PC-9 (cell line): ENCODE data around the gene MBNL2. TPM values are rescaled to one million over a fixed set of nuclear protein-coding genes. Genes with fewer than 3 reads are reported as not detected.

ENCODE experiments used
- BruUV-seq: library from RNA; stranded (reverse); fragments of 400-500 nt; replicated peaks from 2 replicates; lab custom pipeline; 2021; lab: Mats Ljungman, UMichigan
- CTCF ChIA-PET: fragments of 300-600 bp; sonication (Branson Sonifier 250); formaldehyde crosslinking; loops from one replicate; lab custom pipeline; 2022; ENCODE audit warnings: antibody characterized with exemption; lab: Charles Lee
- POLR2A ChIA-PET: fragments of 300-600 bp; sonication (Branson Sonifier 250); formaldehyde crosslinking; loops from one replicate; lab custom pipeline; 2022; ENCODE audit warnings: antibody characterized with exemption; ENCODE audit not compliant: unreplicated experiment; lab: Charles Lee
- DNase-seq, 2 experiments: peaks; one replicate each; pipeline versions ENCODE4 v3.0.0 to v3.0.0-alpha.2; 2015 to 2022; ENCODE audit warnings: mixed read lengths in 1 of 2
- H2AFZ ChIP-seq: fragments of 200-600 bp; sonication (generic); 2 replicates; pipeline ENCODE4 v1.8.1; 2017; ENCODE audit warnings: antibody characterized with exemption
- H3F3A ChIP-seq: fragments of 200-600 bp; sonication (generic); 2 replicates; pipeline ENCODE4 v1.8.1; 2017; ENCODE audit warnings: antibody characterized with exemption, mild to moderate bottlenecking, low read depth; ENCODE audit not compliant: insufficient read depth
- H3K27ac ChIP-seq: fragments of 200-600 bp; sonication (generic); 2 replicates; pipeline ENCODE4 v1.6.1; 2016; ENCODE audit warnings: mixed run types
- H3K27me3 ChIP-seq: fragments of 200-600 bp; sonication (generic); 2 replicates; pipeline ENCODE4 v1.6.1; 2016; ENCODE audit warnings: low read depth, mixed run types; ENCODE audit not compliant: insufficient read depth
- H3K36me3 ChIP-seq: fragments of 200-600 bp; sonication (generic); 2 replicates; pipeline ENCODE4 v1.6.1; 2016; ENCODE audit warnings: low read depth, mixed run types
- H3K4me1 ChIP-seq: fragments of 200-600 bp; sonication (generic); replicated peaks from 2 replicates; pipeline ENCODE4 v1.6.1; 2016; ENCODE audit warnings: mixed run types; ENCODE audit not compliant: insufficient read depth
- H3K4me2 ChIP-seq: fragments of 200-600 bp; sonication (generic); 2 replicates; pipeline ENCODE4 v1.6.1; 2017; ENCODE audit warnings: mixed run types
- H3K4me3 ChIP-seq: fragments of 200-600 bp; sonication (generic); 2 replicates; pipeline ENCODE4 v1.6.1; 2016; ENCODE audit warnings: mixed run types
- H3K79me2 ChIP-seq: fragments of 200-600 bp; sonication (generic); 2 replicates; pipeline ENCODE4 v1.6.1; 2017; ENCODE audit warnings: low read depth, mixed run types
- H3K9me2 ChIP-seq: fragments of 200-600 bp; sonication (generic); 2 replicates; pipeline ENCODE4 v1.8.1; 2017; ENCODE audit warnings: mild to moderate bottlenecking; ENCODE audit not compliant: insufficient read depth
- H3K9me3 ChIP-seq: fragments of 200-600 bp; sonication (generic); 2 replicates; pipeline ENCODE4 v1.8.1; 2016; ENCODE audit warnings: low read depth; ENCODE audit not compliant: insufficient read depth
- H4K20me1 ChIP-seq: fragments of 200-600 bp; sonication (generic); 2 replicates; pipeline ENCODE4 v1.8.1; 2017; ENCODE audit not compliant: insufficient read depth
- CTCF ChIP-seq: fragments of 200-600 bp; sonication (generic); conservative IDR thresholded peaks from 2 replicates; pipeline ENCODE4 v1.6.1; 2017; ENCODE audit warnings: mixed run types, antibody characterized with exemption, mild to moderate bottlenecking, moderate library complexity
- EZH2 ChIP-seq: fragments of 200-600 bp; sonication (generic); IDR thresholded peaks from 2 replicates; pipeline ENCODE4 v1.8.0; 2017; ENCODE audit warnings: antibody characterized with exemption, low read depth
- intact Hi-C: fragments of 100-400 bp; cut with micrococcal nuclease; formaldehyde crosslinking; loops from one replicate; pipeline ENCODE4 v1.10.0; 2022; ENCODE audit not compliant: unreplicated experiment
- total RNA-seq: library from RNA; stranded (reverse); gene quantifications from 2 replicates; pipeline ENCODE4 v1.2.3, GENCODE V29; 2021

Gene MBNL2
- total RNA-seq, 1 experiment from 2014 or later: 91.3 TPM

GRCh38 chr13:97382276-97382675 is 160.1 kb downstream of the MBNL2 start:
- H3K79me2 ChIP-seq: 0 out of 2 replicates have a peak, but pooled peaks cover 6% of the 10 kb centered on the region
- no TSS peak for BruUV-seq
- H4K20me1 ChIP-seq: peaks cover 11% of the 10 kb centered on the region; the same call in 1 of the 2 replicates
- no peaks in the 10 kb centered on the region for H3K9me3 ChIP-seq
- H3F3A ChIP-seq: peaks cover 33% of the 10 kb centered on the region
- ChIA-PET POLR2A (no interaction called here), CTCF (no interaction called here)
- intact Hi-C loops: no loop called here
- H3K27me3 ChIP-seq: no peaks in the 10 kb centered on the region
- peaks cover 75% of the 10 kb centered on the region for H3K36me3 ChIP-seq
- no peaks in the 10 kb centered on the region for H3K4me1 ChIP-seq
- no peak for TF ChIP-seq EZH2
- no peak for TF ChIP-seq CTCF
- no peak for DNase-seq
- no peaks in the 10 kb centered on the region; the same call in 1 of the 2 replicates for H3K9me2 ChIP-seq
- no peak overlapping the region for H2AFZ ChIP-seq
- H3K27ac ChIP-seq: no peak overlapping the region
- no peak overlapping the region for H3K4me2 ChIP-seq
- no peak overlapping the region for H3K4me3 ChIP-seq

DNA sequence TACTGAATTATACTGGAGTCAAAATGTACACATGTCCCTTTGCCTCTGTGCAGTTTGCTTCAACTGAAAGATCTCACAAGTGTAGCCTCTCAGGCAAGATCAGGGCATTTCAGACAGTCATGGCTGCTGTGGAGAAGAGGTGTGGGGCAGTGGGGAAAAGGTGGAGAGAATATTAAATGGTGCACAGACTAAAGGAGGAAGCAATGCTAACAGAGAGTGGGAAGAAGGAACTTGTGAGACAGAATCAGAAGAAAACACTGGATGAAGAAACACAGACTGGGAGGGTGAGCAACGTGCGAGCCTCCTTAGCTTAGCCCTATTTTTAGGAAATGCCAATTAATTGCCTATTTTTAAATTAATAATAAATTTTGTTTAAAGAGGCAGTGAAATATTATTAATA is 162.2 kb downstream of the MBNL2 start:
- Histone ChIP-seq H3K27me3 (no peaks in the 10 kb centered on the region), H3K4me1 (no peaks in the 10 kb centered on the region), H3K4me2 (no peak overlapping the region), H3K9me2 (no peaks in the 10 kb centered on the region; the same call in 1 of the 2 replicates), H3K27ac (no peak overlapping the region), H3K36me3 (peaks cover 68% of the 10 kb centered on the region), H3K4me3 (no peak overlapping the region), H3K9me3 (no peaks in the 10 kb centered on the region), H2AFZ (no peak overlapping the region), H3F3A (peaks cover 34% of the 10 kb centered on the region), H3K79me2 (peaks cover 6% of the 10 kb centered on the region; the same call in 1 of the 2 replicates), H4K20me1 (peaks cover 13% of the 10 kb centered on the region; the same call in 1 of the 2 replicates)
- CTCF ChIA-PET: no interaction called here
- intact Hi-C loops: no loop called here
- DNase-seq: no peak
- BruUV-seq: no TSS peak
- TF ChIP-seq CTCF (no peak), EZH2 (no peak)
- POLR2A ChIA-PET: no interaction called here

DNA sequence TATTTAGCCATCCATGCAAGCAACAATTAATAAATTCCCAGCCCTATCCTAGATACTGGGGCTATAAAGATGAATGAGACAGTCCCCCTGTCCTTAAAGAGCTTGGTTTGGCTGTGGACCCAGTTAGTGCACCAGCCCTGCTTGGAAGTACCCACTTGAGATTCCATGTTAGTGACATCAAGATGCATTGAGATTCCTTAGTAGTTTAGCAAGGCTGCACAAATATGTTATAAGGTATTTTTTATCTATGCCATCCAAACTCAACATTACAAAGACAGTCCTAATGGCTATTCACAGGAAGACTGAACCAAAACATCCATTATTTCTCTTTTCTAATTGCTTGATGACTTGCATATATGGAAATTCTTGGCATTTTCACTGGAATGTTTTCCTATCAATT is 163.0 kb downstream of the MBNL2 start:
- no peak for TF ChIP-seq EZH2
- TF ChIP-seq CTCF: no peak
- no TSS peak for BruUV-seq
- POLR2A ChIA-PET: no interaction called here

More for the DNA sequence above, 163.0 kb downstream of the MBNL2 start:
- DNase-seq: no peak
- Histone ChIP-seq H3K4me2 (no peak overlapping the region), H3K27ac (no peak overlapping the region), H3K79me2 (peaks cover 6% of the 10 kb centered on the region; the same call in 1 of the 2 replicates), H3K36me3 (peaks cover 70% of the 10 kb centered on the region), H2AFZ (no peak overlapping the region), H3K4me3 (no peak overlapping the region), H3K9me2 (no peaks in the 10 kb centered on the region; the same call in 1 of the 2 replicates), H3F3A (peaks cover 37% of the 10 kb centered on the region), H3K4me1 (no peaks in the 10 kb centered on the region), H3K9me3 (no peaks in the 10 kb centered on the region), H4K20me1 (peaks cover 15% of the 10 kb centered on the region), H3K27me3 (no peaks in the 10 kb centered on the region)
- intact Hi-C loops: no loop called here
- CTCF ChIA-PET: no interaction called here
